GM12891 (cell line): ENCODE measurements around the gene DYSF.

ENCODE experiments used
- POLR2A ChIP-seq: IDR thresholded peaks from 2 replicates; pipeline ENCODE4 v1.6.1; 2011; ENCODE audit warnings: low read depth, low read length, control low read depth
- POLR2AphosphoS5 ChIP-seq: IDR thresholded peaks from 2 replicates; pipeline ENCODE4 v1.6.1; 2011; ENCODE audit warnings: low read depth, low read length, control low read depth
- POU2F2 ChIP-seq: IDR thresholded peaks from 2 replicates; pipeline ENCODE4 v1.6.1; 2011; ENCODE audit warnings: low read depth, mild to moderate bottlenecking, control low read depth, low read length, moderate library complexity
- SPI1 ChIP-seq: IDR thresholded peaks from 2 replicates; pipeline ENCODE4 v1.6.1; 2011; ENCODE audit warnings: low read depth, low read length, control low read depth
- TAF1 ChIP-seq: IDR thresholded peaks from 2 replicates; pipeline ENCODE4 v1.6.1; 2011; ENCODE audit warnings: low read depth, low read length, control low read depth

- TF ChIP-seq POU2F2 = no peak
- no peak for TF ChIP-seq POLR2A
- no peak for TF ChIP-seq TAF1
- TF ChIP-seq POLR2AphosphoS5 = no peak
- TF ChIP-seq SPI1 = no peak
These were observed 1.1 kb downstream of the DYSF start for GRCh38 chr2:71454221-71455010.
